HG03139 (cell line): ENCODE measurements around the gene MYLK.
"Not testable (repeated sequence)": the region's sequence is repeated elsewhere in the genome, so short reads cannot be mapped to it uniquely, and the experiment has no call there.

Source experiments
- ATAC-seq: cut with Tn5 transposase; IDR thresholded peaks from one replicate; pipeline ENCODE4 v1.9.1; 2021; ENCODE audit not compliant: unreplicated experiment

MYLK gene, protein sequence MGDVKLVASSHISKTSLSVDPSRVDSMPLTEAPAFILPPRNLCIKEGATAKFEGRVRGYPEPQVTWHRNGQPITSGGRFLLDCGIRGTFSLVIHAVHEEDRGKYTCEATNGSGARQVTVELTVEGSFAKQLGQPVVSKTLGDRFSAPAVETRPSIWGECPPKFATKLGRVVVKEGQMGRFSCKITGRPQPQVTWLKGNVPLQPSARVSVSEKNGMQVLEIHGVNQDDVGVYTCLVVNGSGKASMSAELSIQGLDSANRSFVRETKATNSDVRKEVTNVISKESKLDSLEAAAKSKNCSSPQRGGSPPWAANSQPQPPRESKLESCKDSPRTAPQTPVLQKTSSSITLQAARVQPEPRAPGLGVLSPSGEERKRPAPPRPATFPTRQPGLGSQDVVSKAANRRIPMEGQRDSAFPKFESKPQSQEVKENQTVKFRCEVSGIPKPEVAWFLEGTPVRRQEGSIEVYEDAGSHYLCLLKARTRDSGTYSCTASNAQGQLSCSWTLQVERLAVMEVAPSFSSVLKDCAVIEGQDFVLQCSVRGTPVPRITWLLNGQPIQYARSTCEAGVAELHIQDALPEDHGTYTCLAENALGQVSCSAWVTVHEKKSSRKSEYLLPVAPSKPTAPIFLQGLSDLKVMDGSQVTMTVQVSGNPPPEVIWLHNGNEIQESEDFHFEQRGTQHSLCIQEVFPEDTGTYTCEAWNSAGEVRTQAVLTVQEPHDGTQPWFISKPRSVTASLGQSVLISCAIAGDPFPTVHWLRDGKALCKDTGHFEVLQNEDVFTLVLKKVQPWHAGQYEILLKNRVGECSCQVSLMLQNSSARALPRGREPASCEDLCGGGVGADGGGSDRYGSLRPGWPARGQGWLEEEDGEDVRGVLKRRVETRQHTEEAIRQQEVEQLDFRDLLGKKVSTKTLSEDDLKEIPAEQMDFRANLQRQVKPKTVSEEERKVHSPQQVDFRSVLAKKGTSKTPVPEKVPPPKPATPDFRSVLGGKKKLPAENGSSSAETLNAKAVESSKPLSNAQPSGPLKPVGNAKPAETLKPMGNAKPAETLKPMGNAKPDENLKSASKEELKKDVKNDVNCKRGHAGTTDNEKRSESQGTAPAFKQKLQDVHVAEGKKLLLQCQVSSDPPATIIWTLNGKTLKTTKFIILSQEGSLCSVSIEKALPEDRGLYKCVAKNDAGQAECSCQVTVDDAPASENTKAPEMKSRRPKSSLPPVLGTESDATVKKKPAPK (N-terminal part only)

DNA sequence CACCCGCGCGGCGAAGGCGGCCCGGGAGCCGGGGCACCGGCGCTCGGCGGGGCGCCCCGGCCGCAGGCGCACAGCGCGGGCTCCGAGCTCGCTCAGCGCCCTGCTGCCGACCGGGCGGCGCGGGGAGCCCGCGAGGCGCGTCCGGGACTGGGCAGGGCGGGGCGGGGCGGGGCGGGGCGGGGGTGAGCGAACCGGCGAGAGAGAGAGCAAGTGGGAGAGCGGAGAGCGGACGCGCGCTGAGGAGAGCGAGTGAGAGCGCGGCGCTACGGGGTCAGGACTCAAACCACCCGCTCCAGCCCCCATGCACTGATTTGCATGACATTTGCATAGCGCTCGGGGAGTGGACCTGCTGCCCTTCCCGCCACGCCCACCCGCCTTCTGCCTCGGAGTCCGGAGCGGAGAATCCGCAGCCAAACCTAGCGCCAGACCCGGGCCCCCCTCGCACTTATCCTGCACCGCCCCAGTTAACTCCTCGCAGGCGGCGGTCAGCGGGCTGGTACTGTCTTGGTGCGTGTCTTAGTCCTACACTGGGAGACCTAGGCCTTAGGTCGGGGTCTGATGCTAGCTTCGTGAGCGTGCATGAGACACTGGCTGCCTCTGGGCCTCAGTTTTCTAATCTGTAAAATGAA is at the start of gene MYLK:
Gene MYLK (minus strand): TSS at position 130 of the 629 bp plus-strand sequence. CDS start 90,491 bp downstream, outside the sequence.
- ATAC-seq: no peak

DNA sequence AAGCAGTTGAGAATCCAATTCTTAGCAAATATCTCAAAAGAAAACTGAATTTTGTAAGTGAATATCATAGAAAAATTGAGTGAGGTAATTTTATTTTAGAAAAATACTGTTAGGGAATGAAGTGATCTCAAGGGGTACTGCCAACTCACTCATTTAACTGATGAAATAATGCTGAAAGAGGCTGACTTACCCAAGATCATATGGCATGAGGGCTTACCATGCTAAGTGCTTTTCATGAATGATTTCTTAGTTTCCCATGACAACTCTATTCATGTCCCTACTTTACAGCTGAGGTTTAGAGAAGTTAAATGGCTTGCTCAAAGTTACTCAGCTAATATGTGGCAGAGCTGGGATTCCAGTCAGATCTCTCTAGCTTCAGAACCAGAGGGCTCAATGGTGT is 46.3 kb upstream of the MYLK start:
- no peak for ATAC-seq

DNA sequence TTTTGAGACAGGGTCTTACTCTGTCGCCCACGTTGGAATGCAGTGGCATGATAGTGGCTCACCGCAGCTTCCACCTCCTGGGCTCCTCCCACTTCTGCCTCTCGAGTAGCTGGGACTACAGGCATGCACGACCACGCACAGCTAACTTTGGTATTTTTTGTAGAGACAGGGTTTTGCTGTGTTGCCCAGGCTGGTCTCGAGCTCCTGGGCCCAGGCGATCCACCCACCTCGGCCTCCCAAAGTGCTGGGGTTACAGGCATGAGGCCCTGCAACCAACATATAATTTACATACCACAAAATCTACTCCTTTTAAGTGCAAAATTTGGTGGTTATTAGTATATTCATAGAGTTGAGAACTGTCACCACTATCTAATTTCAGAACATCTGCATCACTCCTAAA is 45.2 kb upstream of the MYLK start:
- ATAC-seq: no peak

DNA sequence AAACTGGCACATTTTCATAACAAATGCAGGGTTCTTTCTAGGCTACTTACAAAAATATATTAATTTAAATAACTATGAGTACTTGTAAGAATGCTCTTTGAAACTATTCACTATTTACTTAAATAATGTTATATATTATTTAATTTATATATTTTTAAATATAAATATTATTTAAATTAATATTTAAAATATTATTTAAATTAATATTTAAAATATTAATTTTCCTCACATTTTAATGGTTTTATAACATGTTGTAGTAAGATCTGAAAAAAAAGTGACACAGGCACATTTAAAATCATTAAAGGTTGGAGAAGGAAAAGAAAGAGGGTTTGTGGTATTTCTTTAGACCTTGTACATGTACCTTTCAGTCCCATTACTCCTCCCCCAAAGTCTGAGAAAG is 42.3 kb upstream of the MYLK start:
- ATAC-seq: no peak

DNA sequence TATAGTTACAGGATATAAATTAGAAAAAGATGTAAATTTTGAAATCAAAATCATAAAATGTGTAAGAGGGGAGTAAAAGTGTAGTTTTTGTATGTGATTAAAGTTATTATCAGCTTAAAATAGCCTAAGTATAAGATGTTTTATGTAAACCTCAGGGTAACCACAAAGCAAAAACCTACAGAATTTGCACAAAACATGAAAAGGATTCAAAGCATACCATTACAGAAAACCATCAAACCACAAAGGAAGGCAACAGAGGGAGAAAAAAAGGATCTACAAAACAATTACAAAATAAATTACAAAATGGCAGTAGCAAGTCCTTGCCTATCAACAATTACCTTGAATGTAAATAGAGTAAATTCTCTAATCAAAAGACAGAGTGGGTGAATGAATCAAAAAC is 36.7 kb upstream of the MYLK start:
- no peak for ATAC-seq

DNA sequence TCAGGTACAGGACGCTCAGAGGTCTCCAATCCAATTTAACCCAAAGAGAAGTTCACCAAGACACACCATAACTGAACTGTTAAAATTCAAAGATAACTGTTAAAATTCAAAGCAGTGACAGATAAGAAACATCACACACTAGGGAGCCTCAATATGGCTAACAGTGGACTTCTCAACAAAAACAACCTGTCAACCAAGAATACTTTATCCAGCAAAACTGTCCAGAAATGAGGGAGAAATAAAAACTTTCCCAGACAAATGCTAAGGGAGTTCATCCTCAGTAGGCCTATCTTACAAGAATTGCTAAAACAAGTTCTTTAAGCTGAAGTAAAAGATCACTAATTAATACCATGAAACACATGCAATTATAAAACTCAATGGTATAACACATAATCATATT is 36.3 kb upstream of the MYLK start:
- no peak for ATAC-seq

DNA sequence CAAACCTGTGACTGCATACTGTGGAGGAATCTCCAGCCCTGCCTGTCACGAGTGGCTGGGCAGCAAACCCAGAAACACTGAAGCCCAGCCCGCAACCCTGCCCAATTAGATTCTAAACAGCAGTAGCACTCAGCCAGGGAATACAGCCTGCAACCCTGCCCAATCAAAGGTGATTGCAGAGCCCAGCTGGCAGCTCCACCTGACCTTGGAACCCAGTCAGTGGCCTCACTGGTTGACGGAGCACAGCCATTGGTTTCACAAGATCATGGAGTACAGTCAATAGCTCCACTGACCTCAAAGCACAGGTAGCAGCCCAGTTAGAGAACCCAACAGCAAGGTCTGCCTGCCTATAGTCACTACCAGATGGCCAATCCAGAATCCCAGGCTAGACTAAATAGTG is 35.2 kb upstream of the MYLK start:
- no peak for ATAC-seq

DNA sequence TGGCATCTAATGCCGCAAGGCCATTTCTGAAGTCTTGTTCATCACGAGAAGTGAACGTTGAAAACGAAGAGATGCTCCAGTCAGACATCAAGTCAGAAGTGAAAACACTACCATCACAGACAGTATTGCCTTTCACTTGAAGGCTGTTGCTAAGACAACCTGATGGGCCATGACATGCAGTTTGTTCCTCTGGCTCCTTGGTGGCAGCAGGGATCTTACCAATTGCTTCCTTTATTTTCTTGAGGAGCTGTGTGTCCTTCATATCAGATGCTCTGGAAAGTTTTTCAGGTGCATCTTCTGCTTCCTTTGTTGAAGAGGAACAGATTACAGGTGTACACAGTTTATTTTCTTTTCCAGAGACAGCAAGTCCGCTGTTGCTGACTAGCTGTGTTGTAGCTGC is 30.7 kb upstream of the MYLK start:
- no peak for ATAC-seq

DNA sequence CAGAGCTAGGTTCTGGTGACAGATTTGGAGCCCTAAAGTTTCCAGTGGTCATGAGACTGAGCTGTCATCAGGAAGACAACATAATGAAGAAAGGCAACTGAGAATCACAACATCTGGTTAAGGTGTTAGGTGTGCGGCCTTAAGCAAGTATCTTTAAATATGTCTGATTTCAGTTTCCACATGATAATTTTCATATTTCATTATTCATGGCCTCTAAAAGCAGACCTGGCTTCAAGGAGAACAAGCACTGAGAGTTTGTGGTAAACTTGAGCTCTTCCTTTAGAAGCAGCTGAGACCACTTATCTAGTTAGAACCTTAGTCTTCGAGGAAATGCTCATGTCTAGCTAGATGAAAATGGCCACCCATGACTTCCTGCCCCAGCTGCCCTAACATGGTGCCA is 25.7 kb upstream of the MYLK start:
- no peak for ATAC-seq

DNA sequence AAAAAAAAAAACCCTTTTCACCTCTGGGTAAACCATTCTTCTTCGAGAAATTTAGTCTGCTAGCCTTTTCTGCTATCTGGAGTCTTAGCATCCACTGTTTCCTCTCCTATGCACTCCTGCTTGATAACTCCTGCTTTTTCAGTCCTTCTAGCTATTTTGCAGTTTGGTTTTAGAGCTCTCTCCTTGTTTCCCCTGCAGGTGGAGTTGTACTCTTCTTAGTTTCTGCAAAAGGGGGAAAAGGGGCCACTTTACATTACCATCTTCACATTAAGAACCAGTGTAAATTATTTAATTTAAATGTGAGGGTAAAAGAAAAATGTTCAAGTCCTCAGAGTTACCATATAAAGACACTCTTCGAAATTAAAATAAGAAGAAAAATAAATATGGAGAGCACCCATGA is 23.6 kb upstream of the MYLK start:
- ATAC-seq: no peak

DNA sequence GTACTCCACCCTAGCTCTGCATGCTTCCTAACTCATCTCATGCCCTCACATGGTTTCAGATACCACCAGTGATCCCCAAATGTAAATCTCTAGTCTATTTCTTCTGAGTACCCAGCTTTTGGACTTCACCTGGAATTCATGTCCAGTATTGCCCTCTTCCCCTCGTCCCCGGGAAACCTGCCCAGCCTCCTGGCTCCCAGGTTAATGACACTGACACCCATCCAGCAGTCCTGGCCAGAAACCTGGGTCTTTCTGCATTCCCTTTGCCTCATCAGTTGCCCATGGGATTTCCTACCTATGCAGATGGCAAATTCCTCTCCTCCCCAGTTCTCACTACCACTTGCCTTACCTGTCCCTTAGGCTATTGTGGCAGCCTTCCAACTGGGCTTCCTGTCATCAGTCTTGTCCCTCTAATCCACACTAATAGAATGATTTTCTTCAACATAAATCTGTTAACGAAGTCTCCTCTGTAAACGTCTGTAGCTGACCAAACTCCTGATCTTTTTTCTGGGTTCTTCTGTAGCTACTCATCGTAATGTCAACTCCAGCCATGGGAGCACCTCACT is 15.3 kb upstream of the MYLK start:
- ATAC-seq: no peak

DNA sequence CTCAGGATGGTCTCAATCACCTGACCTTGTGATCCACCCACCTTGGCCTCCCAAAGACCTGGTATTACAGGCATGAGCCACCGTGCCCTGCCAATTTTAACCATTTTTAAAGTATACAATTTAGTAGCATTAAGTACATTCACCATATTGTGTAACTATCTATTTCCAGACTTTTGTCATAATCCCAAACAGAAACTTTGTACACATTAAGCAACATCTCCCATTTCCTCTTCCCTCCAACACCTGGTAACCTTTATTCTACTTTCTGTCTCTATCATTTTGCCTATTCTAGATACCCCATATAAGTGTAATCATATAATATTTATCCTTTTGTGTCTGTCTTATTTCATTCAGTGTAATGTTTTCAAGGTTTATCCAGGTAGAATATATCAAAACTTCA is 8.9 kb upstream of the MYLK start:
- ATAC-seq: no peak

DNA sequence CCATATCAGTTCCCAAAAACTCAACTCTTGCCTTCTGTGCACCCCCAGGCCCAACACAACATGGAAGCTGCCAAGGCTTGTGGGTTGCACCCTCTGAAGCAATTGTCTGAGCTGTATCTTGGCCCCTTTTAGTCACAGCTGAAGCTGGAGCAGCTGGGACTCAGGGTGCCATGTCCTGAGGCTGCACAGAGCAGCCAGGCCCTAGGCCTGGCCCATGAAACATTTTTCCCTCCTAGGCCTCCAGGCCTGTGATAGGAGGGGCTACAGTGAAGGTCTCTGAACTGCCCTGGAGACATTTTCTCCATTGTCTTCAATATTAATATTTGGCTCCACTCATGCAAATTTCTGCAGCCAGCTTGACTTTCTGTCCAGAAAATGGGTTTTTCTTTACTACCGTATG is 8.1 kb upstream of the MYLK start:
- no peak for ATAC-seq

DNA sequence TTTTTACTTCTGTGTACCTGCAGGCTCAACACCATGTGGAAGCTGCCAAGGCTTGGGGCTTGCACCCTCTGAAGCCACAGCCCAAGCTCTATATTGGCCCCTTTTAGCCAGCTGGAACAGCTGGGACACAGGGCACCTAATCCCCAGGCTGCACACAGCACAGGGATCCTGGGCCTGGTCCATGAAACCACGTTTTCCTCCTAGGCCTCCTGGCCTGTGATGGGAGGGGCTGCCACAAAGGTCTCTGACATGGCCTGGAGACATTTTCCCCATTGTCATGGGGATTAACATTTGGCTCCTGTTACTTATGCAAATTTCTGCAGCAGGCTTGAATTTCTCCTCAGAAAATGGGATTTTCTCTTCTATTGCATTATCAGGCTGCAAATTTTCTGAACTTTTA is 6.9 kb upstream of the MYLK start:
- not testable (repeated sequence) for ATAC-seq

DNA sequence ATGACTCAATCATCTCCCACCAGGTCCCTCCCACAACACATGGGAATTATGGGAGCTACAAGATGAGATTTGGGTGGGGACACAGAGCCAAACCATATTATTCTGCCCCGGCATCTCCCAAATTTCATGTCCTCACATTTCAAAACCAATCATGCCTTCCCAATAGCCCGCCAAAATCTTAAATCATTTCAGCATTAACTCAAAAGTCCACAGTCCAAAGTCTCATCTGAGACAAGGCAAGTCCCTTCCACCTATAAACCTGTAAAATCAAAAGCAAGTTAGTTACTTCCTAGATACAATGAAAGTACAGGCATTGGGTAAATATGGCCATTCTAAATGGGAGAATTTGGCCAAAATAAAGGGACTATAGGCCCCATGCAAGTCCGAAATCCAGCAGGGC is 6.0 kb upstream of the MYLK start:
- ATAC-seq: not testable (repeated sequence)

DNA sequence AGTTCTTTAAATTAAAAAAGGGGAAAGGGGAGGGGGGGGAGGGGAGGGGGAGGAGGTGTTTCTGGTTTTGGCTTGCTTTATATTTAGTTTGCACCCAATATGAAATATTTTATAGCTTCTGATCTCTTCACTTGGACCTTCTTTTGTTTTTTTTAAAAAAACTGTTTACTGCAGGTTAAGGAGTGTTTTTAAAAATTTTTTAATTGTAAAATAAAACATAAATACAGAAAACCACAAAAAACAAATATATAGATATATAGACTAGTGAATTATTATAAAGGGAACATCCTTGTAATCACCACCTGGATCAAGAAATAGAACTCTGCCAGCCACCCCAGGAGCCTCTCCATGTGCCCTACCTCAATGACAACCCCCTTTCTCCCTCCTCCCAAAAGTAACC is 861 bp upstream of the MYLK start:
- no peak for ATAC-seq

DNA sequence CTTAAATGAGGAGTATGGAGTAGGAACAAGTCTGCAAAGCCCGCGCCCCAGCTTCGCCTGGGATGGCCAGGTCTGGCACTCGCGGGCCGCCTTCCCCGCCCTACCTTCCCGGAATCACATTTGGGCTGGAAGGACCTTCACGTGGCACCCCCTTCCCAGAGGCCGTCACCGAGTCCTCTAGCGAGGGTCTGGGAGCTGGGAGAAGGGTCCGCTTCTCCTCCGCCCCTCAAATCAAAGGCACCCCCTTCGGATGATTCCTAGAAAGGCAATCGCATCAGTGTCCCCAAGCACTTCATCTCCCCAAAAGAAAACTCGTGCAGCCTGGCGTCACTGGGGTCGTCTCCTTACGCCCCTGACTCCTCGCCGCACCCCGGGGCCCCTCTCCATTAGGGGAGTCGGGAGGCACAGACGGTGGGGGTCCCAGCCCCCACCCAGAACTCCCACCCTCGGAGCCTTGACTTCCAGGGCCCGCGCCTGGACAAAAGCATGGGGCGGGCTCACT is 380 bp downstream of the MYLK start:
- no peak for ATAC-seq

DNA sequence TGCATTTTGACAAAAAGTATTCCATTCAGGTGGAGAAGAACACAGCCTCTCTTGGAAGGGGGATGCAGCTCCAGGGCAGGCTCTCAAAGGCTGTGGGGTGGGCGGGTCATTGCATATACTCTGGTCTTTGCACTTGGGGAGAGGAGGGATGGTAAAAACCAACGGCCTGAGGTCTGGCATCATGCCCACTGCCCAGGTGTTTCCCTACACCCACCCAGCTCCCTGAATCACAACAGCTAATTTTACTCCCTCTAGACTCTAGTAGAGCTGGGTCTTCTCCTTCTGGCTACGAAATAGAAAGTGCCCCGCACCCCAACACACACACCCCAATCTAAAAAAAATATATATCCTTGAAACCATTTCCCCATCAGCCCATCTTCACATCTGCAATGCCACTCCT is 1.0 kb downstream of the MYLK start:
- ATAC-seq: no peak

DNA sequence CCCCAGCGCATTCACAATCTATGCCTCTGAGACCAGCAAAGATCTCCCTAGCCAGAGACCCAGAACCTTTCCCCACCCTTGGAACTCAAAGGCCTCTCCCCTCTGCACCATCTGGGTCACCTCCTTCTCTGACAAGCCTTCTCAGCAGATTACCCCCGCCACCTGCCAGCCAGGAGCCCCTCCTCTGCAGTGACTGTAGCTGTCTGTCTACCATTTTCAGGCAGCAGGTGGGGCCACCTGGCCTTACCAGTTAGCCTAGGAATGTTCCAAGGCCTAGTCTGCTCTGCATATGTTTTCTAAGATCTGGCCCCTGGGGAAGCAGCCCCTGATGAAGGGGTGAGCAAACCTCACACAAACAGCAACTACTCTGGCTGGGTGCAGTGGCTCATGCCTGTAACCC is 2.4 kb downstream of the MYLK start:
- ATAC-seq: no peak

DNA sequence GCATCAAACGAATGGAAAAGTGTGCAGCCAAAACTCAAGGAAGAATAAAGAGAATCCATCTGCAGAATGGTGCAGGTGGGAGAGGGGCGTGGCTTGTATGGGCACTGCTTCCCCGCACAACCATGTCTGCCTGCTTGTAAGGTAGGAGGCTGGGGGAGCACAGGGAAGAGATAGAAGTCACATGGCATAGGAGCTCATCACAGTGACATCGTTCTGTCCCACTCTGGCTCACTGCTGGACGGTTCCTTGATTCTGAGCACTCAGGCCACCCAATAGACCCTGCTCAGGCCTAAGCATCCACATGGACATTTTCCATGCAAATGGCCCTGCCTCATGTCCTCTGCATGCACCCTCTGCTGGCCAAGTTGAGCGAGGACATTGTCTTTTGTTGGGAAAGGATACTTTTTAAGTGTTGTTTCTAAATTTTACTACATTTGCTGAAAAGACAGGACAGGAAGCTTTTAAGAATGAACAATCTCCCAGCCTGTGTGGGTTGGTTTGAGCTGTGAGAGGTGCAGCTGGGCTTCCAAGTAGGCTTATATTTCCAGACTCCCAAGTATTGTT is 3.1 kb downstream of the MYLK start:
- no peak for ATAC-seq
